Trophoblast cell (in vitro differentiated cells and primary cell): ENCODE data around the gene RREB1.

Experiments used
- DNase-seq, 2 donors: peaks; one replicate each; pipeline ENCODE4 v3.0.0-alpha.2; 2016
- H2AFZ ChIP-seq: 2 replicates; pipeline ENCODE4 v1.6.1; 2013; ENCODE audit warnings: low read length, moderate library complexity, mild to moderate bottlenecking; ENCODE audit not compliant: insufficient read depth, poor library complexity
- H2AK5ac ChIP-seq: 2 replicates; pipeline ENCODE4 v1.6.1; 2013; ENCODE audit warnings: mild to moderate bottlenecking, low read length
- H2BK120ac ChIP-seq: 2 replicates; pipeline ENCODE4 v1.6.1; 2013; ENCODE audit warnings: low read length, mild to moderate bottlenecking, moderate library complexity; ENCODE audit not compliant: insufficient read depth, poor library complexity
- H2BK12ac ChIP-seq: 2 replicates; pipeline ENCODE4 v1.6.1; 2013; ENCODE audit warnings: mild to moderate bottlenecking, low read length, moderate library complexity
- H2BK5ac ChIP-seq: 2 replicates; pipeline ENCODE4 v1.6.1; 2013; ENCODE audit warnings: low read length, low read depth, moderate library complexity, mild to moderate bottlenecking; ENCODE audit not compliant: poor library complexity
- H3K14ac ChIP-seq: 2 replicates; pipeline ENCODE4 v1.6.1; 2013; ENCODE audit warnings: mild to moderate bottlenecking, low read length
- H3K18ac ChIP-seq: 2 replicates; pipeline ENCODE4 v1.6.1; 2013; ENCODE audit warnings: mild to moderate bottlenecking, low read length
- H3K23ac ChIP-seq: 2 replicates; pipeline ENCODE4 v1.6.1; 2013; ENCODE audit warnings: low read length
- H3K27ac ChIP-seq: 2 replicates; pipeline ENCODE4 v1.5.1; 2013; ENCODE audit warnings: low read depth, mild to moderate bottlenecking, inconsistent platforms, low read length, moderate library complexity
- H3K27me3 ChIP-seq: 2 replicates; pipeline ENCODE4 v1.6.1; 2013; ENCODE audit warnings: inconsistent platforms, mild to moderate bottlenecking, low read length, moderate library complexity; ENCODE audit not compliant: insufficient read depth
- H3K36me3 ChIP-seq, 2 experiments: 1 replicate in 1 of 2; 2 replicates in 1 of 2; pipeline ENCODE4 v1.6.1; 2013; ENCODE audit warnings: low read length in 2 of 2, mild to moderate bottlenecking in 2 of 2, moderate library complexity in 1 of 2; ENCODE audit not compliant: insufficient read depth in 2 of 2, control insufficient read depth in 1 of 2
- H3K4ac ChIP-seq: 2 replicates; pipeline ENCODE4 v1.6.1; 2013; ENCODE audit warnings: low read depth, mild to moderate bottlenecking, low read length, moderate library complexity
- H3K4me1 ChIP-seq, 2 experiments: 1 replicate in 1 of 2; 2 replicates in 1 of 2; pipeline ENCODE4 v1.6.1; 2013; ENCODE audit warnings: low read length in 2 of 2, mild to moderate bottlenecking in 2 of 2, moderate library complexity in 1 of 2; ENCODE audit not compliant: insufficient read depth in 2 of 2, control insufficient read depth in 1 of 2
- H3K4me2 ChIP-seq: 2 replicates; pipeline ENCODE4 v1.6.1; 2013; ENCODE audit warnings: inconsistent platforms, mild to moderate bottlenecking, low read length, moderate library complexity
- H3K4me3 ChIP-seq: 2 replicates; pipeline ENCODE4 v1.5.1; 2013; ENCODE audit warnings: mild to moderate bottlenecking, low read depth, low read length, inconsistent platforms
- H3K79me1 ChIP-seq: one replicate; pipeline ENCODE4 v1.6.1; 2013; ENCODE audit warnings: low read length
- H3K79me2 ChIP-seq: 2 replicates; pipeline ENCODE4 v1.6.1; 2013; ENCODE audit warnings: low read length, mild to moderate bottlenecking; ENCODE audit not compliant: control insufficient read depth, insufficient read depth, poor library complexity
- H3K9ac ChIP-seq: 2 replicates; pipeline ENCODE4 v1.6.1; 2013; ENCODE audit warnings: mild to moderate bottlenecking, low read length
- H3K9me3 ChIP-seq: 2 replicates; pipeline ENCODE4 v1.6.1; 2013; ENCODE audit warnings: low read depth, mild to moderate bottlenecking, control low read depth, inconsistent platforms, low read length; ENCODE audit not compliant: insufficient read depth
- H4K12ac ChIP-seq: 2 replicates; pipeline ENCODE4 v1.6.1; 2013; ENCODE audit warnings: low read depth, mild to moderate bottlenecking, low read length, moderate library complexity
- H4K8ac ChIP-seq: 2 replicates; pipeline ENCODE4 v1.6.1; 2013; ENCODE audit warnings: low read depth, mild to moderate bottlenecking, low read length, moderate library complexity
- H4K91ac ChIP-seq: one replicate; pipeline ENCODE4 v1.6.1; 2013; ENCODE audit warnings: low read depth, mild to moderate bottlenecking, low read length, moderate library complexity
- WGBS: extraction: QIAGEN DNeasy Blood & Tissue Kit; methylation state at CpG from one replicate; pipeline ENCODE4 v1.1.7; 2013; ENCODE audit warnings: missing lambda C conversion rate; ENCODE audit not compliant: insufficient read length, insufficient coverage; ENCODE audit errors: extremely low coverage; 5-methylcytosine and 5-hydroxymethylcytosine counted together

RREB1 gene

DNA sequence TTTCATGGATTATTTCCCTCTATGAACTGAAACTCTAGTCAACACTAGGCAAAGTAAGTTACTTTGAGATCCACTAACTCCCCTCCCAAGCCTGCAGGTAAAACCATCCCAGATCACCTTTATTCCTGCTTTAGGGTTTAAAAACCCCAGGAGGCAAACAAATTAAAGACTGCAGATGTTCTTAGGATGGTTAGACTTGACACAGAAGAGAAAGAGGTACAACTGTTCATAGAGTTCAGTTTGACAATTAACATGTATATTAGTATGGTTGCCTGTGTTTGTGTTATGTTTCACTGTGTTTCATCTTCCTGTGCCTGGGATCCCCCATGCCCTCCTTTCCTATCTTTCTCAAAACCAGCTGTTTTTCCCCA is 53.5 kb downstream of the RREB1 start:
- Histone ChIP-seq H2AFZ (no peak overlapping the region), H3K18ac (no peak overlapping the region), H3K4me3 (no peak overlapping the region), H3K79me2 (peaks cover 18% of the 10 kb centered on the region), H3K36me3 (peaks cover 0 to 2% of the 10 kb centered on the region in 2 experiments), H4K91ac (no peak overlapping the region), H2BK120ac (no peak overlapping the region), H3K4ac (peak overlapping the region; percentile 1), H3K79me1 (peaks cover 9% of the 10 kb centered on the region), H3K9ac (no peak overlapping the region), H2BK12ac (no peak overlapping the region), H3K4me2 (no peak overlapping the region), H2AK5ac (no peak overlapping the region), H4K8ac (no peak overlapping the region), H3K4me1 (peaks cover 29 to 38% of the 10 kb centered on the region in 2 experiments), H4K12ac (no peak overlapping the region), H3K27me3 (no peaks in the 10 kb centered on the region), H3K14ac (no peak overlapping the region), H2BK5ac (no peak overlapping the region), H3K23ac (no peak overlapping the region), H3K27ac (no peak overlapping the region), H3K9me3 (no peaks in the 10 kb centered on the region)
- DNase-seq, result no peak

- Histone ChIP-seq H3K4ac (peak overlapping the region; percentile 49), H2BK12ac (peak overlapping the region; percentile 15), H3K4me1 (peaks cover 26 to 39% of the 10 kb centered on the region in 2 experiments), H4K8ac (no peak overlapping the region), H3K14ac (no peak overlapping the region), H3K27me3 (no peaks in the 10 kb centered on the region), H2BK120ac (no peak overlapping the region), H3K23ac (no peak overlapping the region), H3K4me2 (no peak overlapping the region), H4K12ac (no peak overlapping the region), H2AK5ac (no peak overlapping the region), H3K9me3 (no peaks in the 10 kb centered on the region), H3K27ac (no peak overlapping the region), H3K79me2 (peaks cover 16% of the 10 kb centered on the region), H3K4me3 (no peak overlapping the region), H4K91ac (no peak overlapping the region), H2BK5ac (no peak overlapping the region), H3K18ac (no peak overlapping the region), H3K36me3 (peaks cover 0 to 2% of the 10 kb centered on the region in 2 experiments), H2AFZ (no peak overlapping the region), H3K9ac (no peak overlapping the region), H3K79me1 (peaks cover 9% of the 10 kb centered on the region)
- WGBS, result no CpG with 5 or more reads among the region's 4 CpGs
- DNase-seq, result no peak
Measured at GRCh38 chr6:7161845-7162244, 54.1 kb downstream of the RREB1 start.

DNA sequence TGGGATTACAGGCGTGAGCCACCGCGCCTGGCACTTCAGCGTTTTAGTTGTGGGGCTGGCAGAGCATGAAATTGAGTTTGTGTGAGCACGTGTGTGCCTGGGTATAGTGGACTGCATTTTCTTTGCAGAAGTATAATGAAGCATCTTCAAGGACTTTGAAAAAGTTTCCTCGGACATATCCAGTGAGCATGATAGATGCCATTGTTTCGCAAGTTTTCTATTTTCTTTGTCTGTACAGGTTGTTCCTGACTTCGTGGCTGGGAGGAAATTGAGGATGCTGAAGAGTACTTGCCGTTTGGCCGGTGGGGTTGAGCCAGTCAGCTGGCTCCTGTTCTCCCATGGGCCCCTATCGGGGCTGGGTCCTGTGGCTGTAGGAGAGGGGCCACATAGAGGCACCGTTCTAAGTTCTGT is 55.9 kb downstream of the RREB1 start:
- Histone ChIP-seq H3K79me1 (peaks cover 5% of the 10 kb centered on the region), H3K79me2 (peaks cover 19% of the 10 kb centered on the region), H3K14ac (no peak overlapping the region), H3K4me2 (no peak overlapping the region), H3K23ac (no peak overlapping the region), H3K4me3 (no peak overlapping the region), H3K9ac (no peak overlapping the region), H2AK5ac (no peak overlapping the region), H2AFZ (no peak overlapping the region), H4K91ac (no peak overlapping the region), H3K18ac (no peak overlapping the region), H2BK5ac (no peak overlapping the region), H3K4ac (no peak overlapping the region), H3K27me3 (no peaks in the 10 kb centered on the region), H3K36me3 (peaks cover 0 to 2% of the 10 kb centered on the region in 2 experiments), H3K27ac (no peak overlapping the region), H4K8ac (no peak overlapping the region), H2BK12ac (no peak overlapping the region), H3K9me3 (no peaks in the 10 kb centered on the region), H4K12ac (no peak overlapping the region), H2BK120ac (no peak overlapping the region), H3K4me1 (peaks cover 14 to 34% of the 10 kb centered on the region in 2 experiments)
- DNase-seq, result no peak
- no CpG with 5 or more reads among the region's 12 CpGs for WGBS

DNA sequence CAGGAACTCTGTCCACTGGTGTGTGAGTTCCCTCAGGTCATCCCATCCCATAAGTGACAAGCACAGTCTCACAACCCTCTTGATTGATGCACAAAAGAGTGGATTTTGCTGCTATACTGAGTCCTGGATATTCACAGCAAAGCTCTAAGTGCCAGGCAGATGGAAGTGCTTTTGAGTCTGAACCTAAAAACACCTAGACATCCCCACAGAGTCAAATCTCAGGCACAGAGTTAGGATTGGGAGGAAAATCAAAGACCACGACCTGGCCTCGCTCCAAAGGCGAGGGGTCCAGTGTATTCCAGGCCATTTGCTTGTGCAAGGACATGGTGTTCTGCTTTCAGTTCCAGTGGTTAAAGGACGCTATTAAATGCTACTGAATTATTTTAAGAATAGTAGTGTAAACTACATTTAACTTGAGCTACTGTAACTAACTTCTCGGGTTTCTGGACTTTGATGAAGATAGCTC is 56.8 kb downstream of the RREB1 start:
- Histone ChIP-seq H2BK12ac (no peak overlapping the region), H3K27ac (peak overlapping the region; percentile 9), H3K9ac (no peak overlapping the region), H3K36me3 (peaks cover 0 to 2% of the 10 kb centered on the region in 2 experiments), H2BK5ac (no peak overlapping the region), H3K14ac (no peak overlapping the region), H3K79me1 (peaks cover 5% of the 10 kb centered on the region), H3K4me1 (peaks cover 20 to 40% of the 10 kb centered on the region in 2 experiments), H3K18ac (no peak overlapping the region), H4K12ac (no peak overlapping the region), H2AFZ (no peak overlapping the region), H3K79me2 (peaks cover 19% of the 10 kb centered on the region), H3K4me3 (no peak overlapping the region), H3K23ac (no peak overlapping the region), H4K91ac (no peak overlapping the region), H3K27me3 (no peaks in the 10 kb centered on the region), H3K4me2 (no peak overlapping the region), H3K4ac (no peak overlapping the region), H2AK5ac (no peak overlapping the region), H3K9me3 (no peaks in the 10 kb centered on the region), H2BK120ac (no peak overlapping the region), H4K8ac (no peak overlapping the region)
- DNase-seq, result no peak
- WGBS, result no CpG with 5 or more reads among the region's 5 CpGs
